ENCODE data around the gene GTF2H4.

GTF2H4 gene

GRCh38 chr6:30960907-30961673, 53.1 kb downstream of the GTF2H4 start:
- no peak for DNase-seq

- no peak for DNase-seq
Observed at GRCh38 chr6:30962716-30963115, 54.7 kb downstream of the GTF2H4 start.

GRCh38 chr6:30963641-30964040, 55.6 kb downstream of the GTF2H4 start:
- no peak for DNase-seq

All from activated T-cell treated with anti-CD3 and anti-CD28 coated beads for 4 hours (primary cell).